SK-N-SH treated with all-trans-retinoic acid at 6 μM for 48 hours (cell line): ENCODE measurements around the gene PHYH.
"Not testable (repeated sequence)": the region's sequence is repeated elsewhere in the genome, so short reads cannot be mapped to it uniquely, and the experiment has no call there.

ENCODE experiments used
- ARNTL ChIP-seq: fragments of 450-650 bp; formaldehyde crosslinking; IDR thresholded peaks from 2 replicates; pipeline ENCODE4 v1.5.0; 2020; ENCODE audit warnings: low read depth, mild to moderate bottlenecking, moderate library complexity, borderline replicate concordance
- GLIS3 ChIP-seq: fragments of 250-450 bp; sonication (Bioruptor Pico); IDR thresholded peaks from 2 replicates; pipeline ENCODE4 v1.5.0; 2020; ENCODE audit warnings: mild to moderate bottlenecking, moderate library complexity
- ISL1 ChIP-seq: fragments of 250-450 bp; sonication (Bioruptor Pico); IDR thresholded peaks from 2 replicates; pipeline ENCODE4 v2.1.2; 2022; ENCODE audit warnings: mild to moderate bottlenecking, moderate library complexity
- PPARA ChIP-seq: fragments of 250-450 bp; sonication (Bioruptor Pico); IDR thresholded peaks from 2 replicates; pipeline ENCODE4 v1.5.0; 2020; ENCODE audit warnings: mild to moderate bottlenecking, borderline replicate concordance
- SNAI2 ChIP-seq: fragments of 250-450 bp; sonication (Bioruptor Pico); IDR thresholded peaks from 2 replicates; pipeline ENCODE4 v1.5.0; 2020; ENCODE audit warnings: mild to moderate bottlenecking, moderate library complexity
- TCF4 ChIP-seq: fragments of 250-450 bp; sonication (Bioruptor Pico); IDR thresholded peaks from 2 replicates; pipeline ENCODE4 v1.8.0; 2021; ENCODE audit warnings: mild to moderate bottlenecking, moderate library complexity, borderline replicate concordance
- TOX ChIP-seq: fragments of 250-450 bp; sonication (Bioruptor Pico); IDR thresholded peaks from 2 replicates; pipeline ENCODE4 v1.8.0; 2021; ENCODE audit warnings: mild to moderate bottlenecking, moderate library complexity, borderline replicate concordance
- ZFP3 ChIP-seq: fragments of 250-450 bp; sonication (Bioruptor Pico); IDR thresholded peaks from 2 replicates; pipeline ENCODE4 v1.5.0; 2020; ENCODE audit warnings: mild to moderate bottlenecking, moderate library complexity
- ZFP30 ChIP-seq: fragments of 450-650 bp; formaldehyde crosslinking; IDR thresholded peaks from 2 replicates; pipeline ENCODE4 v1.5.0; 2022; ENCODE audit warnings: mild to moderate bottlenecking, moderate library complexity
- ZNF565 ChIP-seq: fragments of 450-650 bp; formaldehyde crosslinking; conservative IDR thresholded peaks from 2 replicates; pipeline ENCODE4 v1.5.0; 2020; ENCODE audit warnings: low read depth, mild to moderate bottlenecking, moderate library complexity
- ZNF8 ChIP-seq: fragments of 450-650 bp; formaldehyde crosslinking; IDR thresholded peaks from 2 replicates; pipeline ENCODE4 v1.5.0; 2020; ENCODE audit warnings: mild to moderate bottlenecking, moderate library complexity
- TF ChIP-seq, protein P1 (sequence below): fragments of 250-450 bp; sonication (Bioruptor Pico); IDR thresholded peaks from 2 replicates; pipeline ENCODE4 v1.8.0; 2020; ENCODE audit warnings: mild to moderate bottlenecking, moderate library complexity, borderline replicate concordance
- TF ChIP-seq, protein P2 (sequence below): fragments of 250-450 bp; sonication (Bioruptor Pico); IDR thresholded peaks from 2 replicates; pipeline ENCODE4 v1.5.1; 2020; ENCODE audit warnings: low read depth, mild to moderate bottlenecking, moderate library complexity
- TF ChIP-seq, protein P3 (sequence below): fragments of 250-450 bp; sonication (Bioruptor Pico); IDR thresholded peaks from 2 replicates; pipeline ENCODE4 v1.5.0; 2020; ENCODE audit warnings: mild to moderate bottlenecking, moderate library complexity

DNA sequence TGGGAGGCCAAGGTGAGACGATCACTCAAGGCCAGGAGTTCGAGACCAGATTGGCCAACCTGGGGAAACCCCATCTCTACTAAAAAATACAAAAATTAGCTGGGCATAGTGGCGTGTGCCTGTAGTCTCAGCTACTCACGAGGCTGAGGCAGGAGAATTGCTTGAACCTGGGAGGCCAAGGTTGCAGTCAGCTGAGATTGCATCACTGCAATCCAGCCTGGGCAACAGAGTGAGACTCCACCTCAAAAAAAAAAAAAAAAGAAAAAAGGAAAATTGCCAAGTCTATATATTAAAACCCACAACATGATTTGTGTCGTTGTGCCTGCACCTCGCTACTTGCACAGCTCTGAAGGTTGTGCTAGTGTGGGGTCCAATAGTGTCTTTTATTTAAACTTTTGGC is 17.5 kb downstream of the PHYH start:
- not testable (repeated sequence) for TF ChIP-seq TCF4 (CRISPR knock-in tag); ZNF565; PPARA (CRISPR knock-in tag); ARNTL (CRISPR knock-in tag); ZNF8 (CRISPR knock-in tag); SNAI2 (CRISPR knock-in tag); ISL1 (CRISPR knock-in tag); TOX (CRISPR knock-in tag); ZFP30 (CRISPR knock-in tag); GLIS3; ZFP3
- TF ChIP-seq, protein P1, sequence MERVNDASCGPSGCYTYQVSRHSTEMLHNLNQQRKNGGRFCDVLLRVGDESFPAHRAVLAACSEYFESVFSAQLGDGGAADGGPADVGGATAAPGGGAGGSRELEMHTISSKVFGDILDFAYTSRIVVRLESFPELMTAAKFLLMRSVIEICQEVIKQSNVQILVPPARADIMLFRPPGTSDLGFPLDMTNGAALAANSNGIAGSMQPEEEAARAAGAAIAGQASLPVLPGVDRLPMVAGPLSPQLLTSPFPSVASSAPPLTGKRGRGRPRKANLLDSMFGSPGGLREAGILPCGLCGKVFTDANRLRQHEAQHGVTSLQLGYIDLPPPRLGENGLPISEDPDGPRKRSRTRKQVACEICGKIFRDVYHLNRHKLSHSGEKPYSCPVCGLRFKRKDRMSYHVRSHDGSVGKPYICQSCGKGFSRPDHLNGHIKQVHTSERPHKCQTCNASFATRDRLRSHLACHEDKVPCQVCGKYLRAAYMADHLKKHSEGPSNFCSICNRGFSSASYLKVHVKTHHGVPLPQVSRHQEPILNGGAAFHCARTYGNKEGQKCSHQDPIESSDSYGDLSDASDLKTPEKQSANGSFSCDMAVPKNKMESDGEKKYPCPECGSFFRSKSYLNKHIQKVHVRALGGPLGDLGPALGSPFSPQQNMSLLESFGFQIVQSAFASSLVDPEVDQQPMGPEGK: not testable (repeated sequence)
- TF ChIP-seq, protein P2, sequence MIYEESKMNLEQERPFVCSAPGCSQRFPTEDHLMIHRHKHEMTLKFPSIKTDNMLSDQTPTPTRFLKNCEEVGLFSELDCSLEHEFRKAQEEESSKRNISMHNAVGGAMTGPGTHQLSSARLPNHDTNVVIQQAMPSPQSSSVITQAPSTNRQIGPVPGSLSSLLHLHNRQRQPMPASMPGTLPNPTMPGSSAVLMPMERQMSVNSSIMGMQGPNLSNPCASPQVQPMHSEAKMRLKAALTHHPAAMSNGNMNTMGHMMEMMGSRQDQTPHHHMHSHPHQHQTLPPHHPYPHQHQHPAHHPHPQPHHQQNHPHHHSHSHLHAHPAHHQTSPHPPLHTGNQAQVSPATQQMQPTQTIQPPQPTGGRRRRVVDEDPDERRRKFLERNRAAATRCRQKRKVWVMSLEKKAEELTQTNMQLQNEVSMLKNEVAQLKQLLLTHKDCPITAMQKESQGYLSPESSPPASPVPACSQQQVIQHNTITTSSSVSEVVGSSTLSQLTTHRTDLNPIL (CRISPR knock-in tag): not testable (repeated sequence)
- TF ChIP-seq, protein P3, sequence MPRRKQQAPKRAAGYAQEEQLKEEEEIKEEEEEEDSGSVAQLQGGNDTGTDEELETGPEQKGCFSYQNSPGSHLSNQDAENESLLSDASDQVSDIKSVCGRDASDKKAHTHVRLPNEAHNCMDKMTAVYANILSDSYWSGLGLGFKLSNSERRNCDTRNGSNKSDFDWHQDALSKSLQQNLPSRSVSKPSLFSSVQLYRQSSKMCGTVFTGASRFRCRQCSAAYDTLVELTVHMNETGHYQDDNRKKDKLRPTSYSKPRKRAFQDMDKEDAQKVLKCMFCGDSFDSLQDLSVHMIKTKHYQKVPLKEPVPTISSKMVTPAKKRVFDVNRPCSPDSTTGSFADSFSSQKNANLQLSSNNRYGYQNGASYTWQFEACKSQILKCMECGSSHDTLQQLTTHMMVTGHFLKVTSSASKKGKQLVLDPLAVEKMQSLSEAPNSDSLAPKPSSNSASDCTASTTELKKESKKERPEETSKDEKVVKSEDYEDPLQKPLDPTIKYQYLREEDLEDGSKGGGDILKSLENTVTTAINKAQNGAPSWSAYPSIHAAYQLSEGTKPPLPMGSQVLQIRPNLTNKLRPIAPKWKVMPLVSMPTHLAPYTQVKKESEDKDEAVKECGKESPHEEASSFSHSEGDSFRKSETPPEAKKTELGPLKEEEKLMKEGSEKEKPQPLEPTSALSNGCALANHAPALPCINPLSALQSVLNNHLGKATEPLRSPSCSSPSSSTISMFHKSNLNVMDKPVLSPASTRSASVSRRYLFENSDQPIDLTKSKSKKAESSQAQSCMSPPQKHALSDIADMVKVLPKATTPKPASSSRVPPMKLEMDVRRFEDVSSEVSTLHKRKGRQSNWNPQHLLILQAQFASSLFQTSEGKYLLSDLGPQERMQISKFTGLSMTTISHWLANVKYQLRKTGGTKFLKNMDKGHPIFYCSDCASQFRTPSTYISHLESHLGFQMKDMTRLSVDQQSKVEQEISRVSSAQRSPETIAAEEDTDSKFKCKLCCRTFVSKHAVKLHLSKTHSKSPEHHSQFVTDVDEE (CRISPR knock-in tag): not testable (repeated sequence)
